ENCODE results near the gene LCTL. TPM values are rescaled to one million over a fixed set of nuclear protein-coding genes. Genes with fewer than 3 reads are reported as not detected.

The LCTL gene
- polyA plus RNA-seq, 2 donors, result not detected

DNA sequence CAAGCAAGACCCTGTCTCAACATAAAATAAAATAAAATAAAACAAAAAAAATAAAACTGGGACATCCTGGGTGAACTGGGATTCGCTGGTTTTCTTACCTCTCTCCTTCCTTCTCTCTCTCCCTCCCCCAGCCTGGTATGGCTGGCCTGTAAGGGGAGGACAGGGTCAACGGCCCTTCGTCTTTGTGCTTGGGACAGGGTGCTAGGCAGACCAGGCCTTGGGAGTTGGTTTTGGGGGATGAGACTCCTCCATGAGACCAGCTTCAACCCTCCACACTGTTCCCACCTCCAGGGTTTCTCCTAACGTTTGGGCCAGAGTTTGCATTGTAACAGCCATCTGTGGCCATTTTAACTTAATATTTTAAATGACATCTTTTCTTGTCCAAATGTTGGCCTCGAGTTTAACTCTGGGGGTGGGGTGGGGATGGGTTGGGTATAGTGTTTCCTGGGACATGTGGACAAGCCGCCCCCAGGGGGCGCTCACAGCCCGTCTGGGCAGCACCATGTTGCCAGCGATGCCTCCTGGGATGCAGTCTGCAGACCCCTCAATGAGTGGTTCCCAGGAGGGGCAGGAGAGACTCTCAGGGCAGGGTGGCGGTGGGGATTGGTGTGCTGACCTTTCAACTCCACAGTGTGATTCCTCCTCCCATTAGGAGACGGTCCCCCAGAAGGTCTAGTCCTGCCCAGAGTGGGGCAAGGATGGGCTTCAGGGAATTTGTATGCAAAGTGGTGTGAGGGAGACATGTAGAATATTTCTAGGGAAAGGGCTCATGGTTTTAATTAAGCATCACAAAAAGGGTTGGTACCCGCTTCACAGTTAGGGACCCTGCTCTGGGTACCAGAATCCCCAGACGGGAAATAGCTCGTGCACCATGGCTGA is 37.7 kb upstream of the LCTL start:
- Histone ChIP-seq H3K4me1 (ENCODE audit: control insufficient read depth in 2 of 2, insufficient read depth in 2 of 2, low read length in 1 of 2) (no peaks in the 10 kb centered on the region), H3K36me3 (ENCODE audit: control insufficient read depth in 2 of 2, insufficient read depth in 2 of 2, low read length in 1 of 2) (no peaks in the 10 kb centered on the region), H3K27me3 (ENCODE audit: control insufficient read depth in 1 of 2, insufficient read depth in 2 of 2, low read length in 2 of 2) (no peaks in the 10 kb centered on the region), H3K9me3 (ENCODE audit: control insufficient read depth in 2 of 2, insufficient read depth in 1 of 2, low read depth in 1 of 2, low read length in 1 of 2) (no peaks in the 10 kb centered on the region), H3K27ac (ENCODE audit: low read depth in 2 of 2, low read length in 1 of 2) (no peak overlapping the region), H3K4me3 (ENCODE audit: low read depth in 1 of 2, low read length in 2 of 2) (no peak overlapping the region)
- WGBS, 2 donors, result 44% methylated on average over 14 of the region's 14 CpGs

DNA sequence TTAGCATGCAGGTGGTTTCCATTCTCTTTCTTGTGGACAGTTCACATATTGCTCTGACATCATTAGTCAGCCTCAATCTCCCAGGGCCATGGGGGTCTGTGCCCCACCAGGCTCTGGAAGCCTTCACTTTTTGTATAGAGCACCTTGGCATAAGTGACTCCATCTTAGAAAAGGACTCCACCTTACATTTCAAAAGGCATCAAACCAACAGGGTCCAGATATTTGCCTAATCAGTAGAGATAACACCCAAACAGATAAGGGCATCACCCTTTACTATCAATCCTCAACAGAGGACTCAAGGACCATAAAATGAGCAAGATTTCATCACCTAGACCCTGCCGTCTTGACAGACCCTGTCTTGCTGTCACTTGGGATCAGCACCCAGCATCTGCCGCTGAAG is 35.7 kb upstream of the LCTL start:
- 33 to 58% methylated on average over 2 of the region's 2 CpGs for WGBS, 2 donors
- Histone ChIP-seq H3K27ac (ENCODE audit: low read depth in 2 of 2, low read length in 1 of 2) (no peak overlapping the region), H3K4me3 (ENCODE audit: low read depth in 1 of 2, low read length in 2 of 2) (no peak overlapping the region), H3K4me1 (ENCODE audit: control insufficient read depth in 2 of 2, insufficient read depth in 2 of 2, low read length in 1 of 2) (no peaks in the 10 kb centered on the region), H3K27me3 (ENCODE audit: control insufficient read depth in 1 of 2, insufficient read depth in 2 of 2, low read length in 2 of 2) (no peaks in the 10 kb centered on the region), H3K9me3 (ENCODE audit: control insufficient read depth in 2 of 2, insufficient read depth in 1 of 2, low read depth in 1 of 2, low read length in 1 of 2) (no peaks in the 10 kb centered on the region), H3K36me3 (ENCODE audit: control insufficient read depth in 2 of 2, insufficient read depth in 2 of 2, low read length in 1 of 2) (no peaks in the 10 kb centered on the region)

DNA sequence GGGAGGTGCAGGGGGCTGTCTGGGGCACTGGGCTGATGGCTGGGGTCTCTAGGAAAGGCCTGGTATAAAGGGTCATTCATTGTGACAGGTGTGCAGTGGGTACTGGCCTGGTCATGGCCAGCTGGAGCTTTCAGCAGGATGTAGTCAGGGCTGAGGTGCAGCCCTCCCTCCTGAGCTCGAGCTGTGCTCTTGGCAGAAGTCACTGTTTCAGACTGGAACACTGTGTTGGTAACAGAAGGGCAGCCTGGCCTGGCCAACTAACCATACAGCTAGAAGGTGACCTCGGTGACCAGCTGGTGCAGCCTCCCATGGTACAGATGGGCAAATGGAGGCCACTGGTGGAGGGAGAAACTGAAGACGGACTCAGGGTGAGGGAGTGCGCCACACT is 34.4 kb upstream of the LCTL start:
- no peaks in the 10 kb centered on the region for H3K27me3 ChIP-seq (ENCODE audit: control insufficient read depth in 1 of 2, insufficient read depth in 2 of 2, low read length in 2 of 2)
- H3K36me3 ChIP-seq (ENCODE audit: control insufficient read depth in 2 of 2, insufficient read depth in 2 of 2, low read length in 1 of 2), result no peaks in the 10 kb centered on the region
- H3K9me3 ChIP-seq (ENCODE audit: control insufficient read depth in 2 of 2, insufficient read depth in 1 of 2, low read depth in 1 of 2, low read length in 1 of 2), result no peaks in the 10 kb centered on the region
- no peak overlapping the region for H3K4me3 ChIP-seq (ENCODE audit: low read depth in 1 of 2, low read length in 2 of 2)
- H3K4me1 ChIP-seq (ENCODE audit: control insufficient read depth in 2 of 2, insufficient read depth in 2 of 2, low read length in 1 of 2), result no peaks in the 10 kb centered on the region
- WGBS, 2 donors, result 75 to 76% methylated on average over 4 of the region's 4 CpGs
- no peak overlapping the region for H3K27ac ChIP-seq (ENCODE audit: low read depth in 2 of 2, low read length in 1 of 2)

DNA sequence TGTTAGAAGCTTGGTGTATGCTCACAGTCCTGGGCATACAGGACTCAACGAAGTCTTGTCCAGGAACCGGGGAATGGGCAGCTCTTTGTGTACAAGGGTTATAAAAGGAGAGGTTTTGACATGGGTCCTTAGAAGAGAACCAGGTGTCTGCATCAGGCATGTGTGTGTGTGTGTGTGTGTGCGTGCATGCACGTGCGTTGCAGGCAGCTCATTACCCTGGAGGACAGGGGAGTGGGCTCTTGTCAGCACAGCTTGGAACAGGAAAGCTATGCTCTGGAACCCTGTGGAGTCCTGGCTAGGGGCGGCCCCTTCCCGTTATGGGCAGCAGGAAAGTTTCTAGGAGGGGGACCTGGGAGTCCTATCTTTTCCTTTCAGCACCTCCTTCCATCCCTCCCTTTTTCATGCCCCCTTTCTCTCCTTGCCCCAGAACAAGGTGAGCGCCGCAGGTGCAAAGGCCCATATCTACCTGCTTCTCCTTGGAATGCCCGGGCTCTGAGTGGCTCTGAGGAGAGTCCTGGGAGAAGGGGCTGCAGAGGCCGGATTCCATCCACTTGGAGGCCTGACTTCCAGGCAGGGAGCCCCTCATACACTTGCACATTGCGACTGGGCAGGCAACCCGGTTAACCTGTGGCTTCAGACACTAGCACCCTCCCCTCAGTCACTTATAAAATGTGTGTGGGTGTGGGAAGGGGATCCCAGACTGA is 33.9 kb upstream of the LCTL start:
- Histone ChIP-seq H3K9me3 (ENCODE audit: control insufficient read depth in 2 of 2, insufficient read depth in 1 of 2, low read depth in 1 of 2, low read length in 1 of 2) (no peaks in the 10 kb centered on the region), H3K27me3 (ENCODE audit: control insufficient read depth in 1 of 2, insufficient read depth in 2 of 2, low read length in 2 of 2) (no peaks in the 10 kb centered on the region), H3K4me1 (ENCODE audit: control insufficient read depth in 2 of 2, insufficient read depth in 2 of 2, low read length in 1 of 2) (no peaks in the 10 kb centered on the region), H3K27ac (ENCODE audit: low read depth in 2 of 2, low read length in 1 of 2) (no peak overlapping the region), H3K4me3 (ENCODE audit: low read depth in 1 of 2, low read length in 2 of 2) (no peak overlapping the region), H3K36me3 (ENCODE audit: control insufficient read depth in 2 of 2, insufficient read depth in 2 of 2, low read length in 1 of 2) (no peaks in the 10 kb centered on the region)
- WGBS, 2 donors, result 82 to 85% methylated on average over 13 of the region's 13 CpGs

DNA sequence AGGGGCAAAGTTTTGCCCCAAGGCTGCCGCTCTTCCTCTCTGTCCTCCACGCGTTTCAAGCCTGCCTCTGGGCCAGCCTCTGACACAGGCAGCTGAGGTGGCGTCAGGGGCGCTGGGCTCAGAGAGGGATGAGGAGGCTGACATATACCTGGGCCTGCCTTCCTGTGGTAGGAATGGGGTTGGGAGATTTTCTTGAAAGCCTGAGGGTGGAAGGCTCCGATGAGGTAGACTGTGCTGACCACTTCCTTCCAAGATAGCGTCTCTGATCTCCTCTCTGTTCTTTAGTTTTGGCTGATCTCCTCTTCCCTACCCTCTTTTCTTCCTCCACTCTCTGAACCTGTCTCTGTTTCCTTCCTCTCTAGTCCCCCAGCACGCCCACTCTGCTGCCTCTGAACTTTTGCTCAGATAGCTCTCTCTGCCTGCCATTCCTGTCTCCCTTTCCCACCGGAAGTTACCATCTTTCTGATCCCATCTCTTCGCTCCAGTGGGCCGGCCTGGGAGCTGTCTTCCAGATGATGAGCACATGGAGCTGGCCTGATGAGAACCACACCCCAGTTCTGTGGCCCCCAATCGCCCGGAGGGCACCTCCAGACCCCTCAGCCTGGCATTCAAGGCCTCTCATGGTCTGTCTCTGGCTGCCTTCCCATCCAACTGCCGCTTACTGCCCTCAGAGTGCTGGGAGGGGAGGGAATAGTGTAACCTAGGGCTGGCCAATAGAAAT is 32.5 kb upstream of the LCTL start:
- H3K4me1 ChIP-seq (ENCODE audit: control insufficient read depth in 2 of 2, insufficient read depth in 2 of 2, low read length in 1 of 2), result no peaks in the 10 kb centered on the region
- no peaks in the 10 kb centered on the region for H3K36me3 ChIP-seq (ENCODE audit: control insufficient read depth in 2 of 2, insufficient read depth in 2 of 2, low read length in 1 of 2)
- H3K27ac ChIP-seq (ENCODE audit: low read depth in 2 of 2, low read length in 1 of 2), result no peak overlapping the region
- H3K4me3 ChIP-seq (ENCODE audit: low read depth in 1 of 2, low read length in 2 of 2), result no peak overlapping the region
- 71 to 81% methylated on average over 14 of the region's 14 CpGs for WGBS, 2 donors
- H3K9me3 ChIP-seq (ENCODE audit: control insufficient read depth in 2 of 2, insufficient read depth in 1 of 2, low read depth in 1 of 2, low read length in 1 of 2), result no peaks in the 10 kb centered on the region
- no peaks in the 10 kb centered on the region for H3K27me3 ChIP-seq (ENCODE audit: control insufficient read depth in 1 of 2, insufficient read depth in 2 of 2, low read length in 2 of 2)

DNA sequence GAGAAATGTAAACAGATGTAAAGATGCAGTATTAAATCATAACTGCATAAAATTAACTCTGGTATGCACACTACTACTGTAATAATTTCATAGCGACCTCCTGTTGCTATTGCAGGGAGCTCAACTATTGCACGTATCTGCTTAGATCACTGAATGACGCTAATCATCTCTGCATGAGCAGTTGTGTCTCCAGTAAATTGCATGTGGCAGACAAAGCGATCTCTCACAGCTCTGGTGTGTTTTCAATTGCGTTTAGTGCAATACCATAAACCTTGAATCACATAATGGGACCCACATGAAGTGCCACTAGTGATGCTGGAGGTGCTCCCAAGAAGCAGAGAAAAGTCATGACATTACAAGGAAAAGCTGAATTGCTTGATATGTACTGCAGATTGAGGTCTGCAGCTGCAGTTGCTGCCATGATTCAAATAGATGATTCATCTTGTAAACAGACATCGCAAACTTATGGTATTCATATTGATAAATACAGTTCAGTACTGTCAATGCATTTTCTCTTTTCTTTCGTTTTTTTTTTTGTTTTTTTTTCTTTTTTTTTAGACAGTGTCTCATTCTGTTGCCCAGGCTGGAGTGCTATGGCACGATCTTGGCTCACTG is 30.2 kb upstream of the LCTL start:
- Histone ChIP-seq H3K4me3 (ENCODE audit: low read depth in 1 of 2, low read length in 2 of 2) (no peak overlapping the region), H3K9me3 (ENCODE audit: control insufficient read depth in 2 of 2, insufficient read depth in 1 of 2, low read depth in 1 of 2, low read length in 1 of 2) (no peaks in the 10 kb centered on the region)
- WGBS, 2 donors, result 74 to 78% methylated on average over 8 of the region's 8 CpGs

DNA sequence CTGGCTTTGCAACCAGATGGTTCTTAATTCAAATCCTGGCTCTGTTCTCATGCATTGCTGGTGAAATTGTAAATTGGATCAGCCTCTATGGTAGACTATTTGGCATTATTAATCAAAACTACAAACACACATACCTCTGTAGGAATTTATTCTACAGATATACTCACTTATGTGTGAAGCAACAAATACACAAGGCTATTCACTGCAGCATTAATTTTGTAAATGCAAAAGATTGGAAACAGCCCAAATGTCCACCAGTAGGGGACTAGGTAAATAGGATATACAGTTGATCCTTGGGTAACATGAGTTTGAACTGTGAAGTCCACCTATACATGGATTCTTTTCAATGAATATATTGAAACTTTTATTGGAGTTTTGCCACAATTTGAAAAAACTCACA is 29.5 kb upstream of the LCTL start:
- H3K27ac ChIP-seq (ENCODE audit: low read depth in 2 of 2, low read length in 1 of 2), result no peak overlapping the region
- H3K27me3 ChIP-seq (ENCODE audit: control insufficient read depth in 1 of 2, insufficient read depth in 2 of 2, low read length in 2 of 2), result no peaks in the 10 kb centered on the region
- no peaks in the 10 kb centered on the region for H3K4me1 ChIP-seq (ENCODE audit: control insufficient read depth in 2 of 2, insufficient read depth in 2 of 2, low read length in 1 of 2)
- H3K36me3 ChIP-seq (ENCODE audit: control insufficient read depth in 2 of 2, insufficient read depth in 2 of 2, low read length in 1 of 2), result no peaks in the 10 kb centered on the region
- no peaks in the 10 kb centered on the region for H3K9me3 ChIP-seq (ENCODE audit: control insufficient read depth in 2 of 2, insufficient read depth in 1 of 2, low read depth in 1 of 2, low read length in 1 of 2)
- H3K4me3 ChIP-seq (ENCODE audit: low read depth in 1 of 2, low read length in 2 of 2), result no peak overlapping the region

More for the DNA sequence above, 30.2 kb upstream of the LCTL start:
- no peaks in the 10 kb centered on the region for H3K27me3 ChIP-seq (ENCODE audit: control insufficient read depth in 1 of 2, insufficient read depth in 2 of 2, low read length in 2 of 2)
- no peaks in the 10 kb centered on the region for H3K36me3 ChIP-seq (ENCODE audit: control insufficient read depth in 2 of 2, insufficient read depth in 2 of 2, low read length in 1 of 2)
- H3K27ac ChIP-seq (ENCODE audit: low read depth in 2 of 2, low read length in 1 of 2), result no peak overlapping the region
- no peaks in the 10 kb centered on the region for H3K4me1 ChIP-seq (ENCODE audit: control insufficient read depth in 2 of 2, insufficient read depth in 2 of 2, low read length in 1 of 2)

DNA sequence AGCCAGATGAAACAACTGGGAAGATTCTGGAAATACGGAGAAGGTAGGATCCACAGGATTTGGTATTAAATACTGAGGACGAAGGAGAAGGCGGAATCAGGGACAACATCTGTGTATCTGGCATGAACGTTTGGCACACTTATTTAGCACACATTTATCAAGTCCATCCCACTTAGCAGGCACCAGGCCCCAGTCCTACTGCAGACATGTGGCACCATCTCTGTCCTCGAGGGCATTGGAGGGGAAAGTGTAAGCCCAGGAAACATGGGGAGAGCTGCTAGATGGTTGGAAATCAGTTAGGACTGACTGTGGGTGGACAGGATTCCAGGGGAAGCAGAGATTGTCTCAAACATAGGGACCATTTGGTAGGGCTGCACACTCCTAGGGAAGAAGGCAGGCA is 29.0 kb upstream of the LCTL start:
- WGBS, 2 donors, result 77 to 78% methylated on average over 5 of the region's 5 CpGs
- Histone ChIP-seq H3K27ac (ENCODE audit: low read depth in 2 of 2, low read length in 1 of 2) (no peak overlapping the region), H3K9me3 (ENCODE audit: control insufficient read depth in 2 of 2, insufficient read depth in 1 of 2, low read depth in 1 of 2, low read length in 1 of 2) (no peaks in the 10 kb centered on the region), H3K4me3 (ENCODE audit: low read depth in 1 of 2, low read length in 2 of 2) (no peak overlapping the region), H3K4me1 (ENCODE audit: control insufficient read depth in 2 of 2, insufficient read depth in 2 of 2, low read length in 1 of 2) (no peaks in the 10 kb centered on the region), H3K27me3 (ENCODE audit: control insufficient read depth in 1 of 2, insufficient read depth in 2 of 2, low read length in 2 of 2) (no peaks in the 10 kb centered on the region), H3K36me3 (ENCODE audit: control insufficient read depth in 2 of 2, insufficient read depth in 2 of 2, low read length in 1 of 2) (no peaks in the 10 kb centered on the region)

DNA sequence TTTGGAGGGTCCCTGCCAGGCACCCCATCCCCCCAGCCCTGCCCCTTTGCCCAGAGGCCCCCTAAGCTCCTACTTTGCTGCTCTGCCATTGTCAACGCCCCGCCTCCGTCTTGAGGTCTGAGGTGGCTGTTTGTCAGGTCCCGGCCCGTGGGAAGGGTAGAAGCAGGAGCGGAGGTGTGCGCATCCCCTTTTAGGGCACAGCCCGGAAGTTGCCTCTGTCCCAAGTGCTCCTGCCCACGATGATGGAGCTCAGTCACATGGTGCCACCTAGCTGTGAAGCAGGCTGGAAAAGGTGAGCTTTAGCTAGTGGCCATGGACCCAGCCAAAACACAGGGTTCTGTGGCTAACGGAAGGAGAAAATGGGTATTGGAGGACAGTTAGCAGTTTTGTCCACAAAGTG is 28.5 kb upstream of the LCTL start:
- H3K9me3 ChIP-seq (ENCODE audit: control insufficient read depth in 2 of 2, insufficient read depth in 1 of 2, low read depth in 1 of 2, low read length in 1 of 2), result no peaks in the 10 kb centered on the region
- WGBS, 2 donors, result 81 to 82% methylated on average over 10 of the region's 10 CpGs

More for the DNA sequence above, 28.5 kb upstream of the LCTL start:
- Histone ChIP-seq H3K36me3 (ENCODE audit: control insufficient read depth in 2 of 2, insufficient read depth in 2 of 2, low read length in 1 of 2) (no peaks in the 10 kb centered on the region), H3K4me3 (ENCODE audit: low read depth in 1 of 2, low read length in 2 of 2) (no peak overlapping the region), H3K4me1 (ENCODE audit: control insufficient read depth in 2 of 2, insufficient read depth in 2 of 2, low read length in 1 of 2) (no peaks in the 10 kb centered on the region), H3K27ac (ENCODE audit: low read depth in 2 of 2, low read length in 1 of 2) (no peak overlapping the region), H3K27me3 (ENCODE audit: control insufficient read depth in 1 of 2, insufficient read depth in 2 of 2, low read length in 2 of 2) (no peaks in the 10 kb centered on the region)

Data from esophagus (tissue), 2 donors.